ENCODE data around the gene TTLL7.

- TF ChIP-seq EP300 (IDR thresholded peaks at IDR 0.05) (no peak), CTCF (IDR thresholded peaks at IDR 0.05) (no peak)
These were observed 153.4 kb downstream of the TTLL7 start for GRCh38 chr1:83845437-83846071.

Data from ovary (tissue), 3 donors.